ENCODE data around the gene NPRL2.

GRCh38 chr3:50369012-50369670, 18.6 kb upstream of the NPRL2 start:
- TF ChIP-seq RAD21 (IDR thresholded peaks at IDR 0.05; ENCODE audit: low read depth) = no peak
- no peak for TF ChIP-seq MAX (IDR thresholded peaks at IDR 0.05)
- no peak for TF ChIP-seq YY1 (IDR thresholded peaks at IDR 0.05; ENCODE audit: low read depth)
- TF ChIP-seq EP300 (IDR thresholded peaks at IDR 0.05; ENCODE audit: borderline replicate concordance) = no peak
- TF ChIP-seq CEBPB (IDR thresholded peaks at IDR 0.05) = no peak
- no peak for TF ChIP-seq CREB1 (IDR thresholded peaks at IDR 0.05; ENCODE audit: low read depth)
- no peak for TF ChIP-seq FOXM1 (IDR thresholded peaks at IDR 0.05; ENCODE audit: borderline replicate concordance, low read depth)

Data from Ishikawa (cell line).